GM12891 (cell line): ENCODE measurements around the gene TRIP6.
A peak's percentile ranks its signal among the peaks of the same experiment; 100 is the strongest.
"Not testable (repeated sequence)": the region's sequence is repeated elsewhere in the genome, so short reads cannot be mapped to it uniquely, and the experiment has no call there.

Source experiments
- DNase-seq: peaks from one replicate; pipeline ENCODE4 v3.0.0; 2011; ENCODE audit warnings: low spot score; ENCODE audit not compliant: insufficient read length
- FAIRE-seq: peaks from 2 replicates; lab custom pipeline; 2011; peaks lifted over from hg19 to GRCh38; lab: Jason Lieb, UNC
- PAX5 ChIP-seq: IDR thresholded peaks from 2 replicates; pipeline ENCODE4 v1.6.1; 2011; ENCODE audit warnings: low read length, moderate library complexity, mild to moderate bottlenecking; ENCODE audit not compliant: insufficient read depth, severe bottlenecking
- POLR2A ChIP-seq: IDR thresholded peaks from 2 replicates; pipeline ENCODE4 v1.6.1; 2011; ENCODE audit warnings: low read depth, low read length, control low read depth
- POLR2AphosphoS5 ChIP-seq: IDR thresholded peaks from 2 replicates; pipeline ENCODE4 v1.6.1; 2011; ENCODE audit warnings: low read depth, low read length, control low read depth
- POU2F2 ChIP-seq: IDR thresholded peaks from 2 replicates; pipeline ENCODE4 v1.6.1; 2011; ENCODE audit warnings: low read depth, mild to moderate bottlenecking, control low read depth, low read length, moderate library complexity
- SPI1 ChIP-seq: IDR thresholded peaks from 2 replicates; pipeline ENCODE4 v1.6.1; 2011; ENCODE audit warnings: low read depth, low read length, control low read depth
- TAF1 ChIP-seq: IDR thresholded peaks from 2 replicates; pipeline ENCODE4 v1.6.1; 2011; ENCODE audit warnings: low read depth, low read length, control low read depth

TRIP6 gene

GRCh38 chr7:100836812-100837098 lies 30.4 kb upstream of the TRIP6 start:
- no peak for DNase-seq
- TF ChIP-seq TAF1, result no peak
- TF ChIP-seq POLR2A, result no peak
- TF ChIP-seq SPI1, result no peak
- TF ChIP-seq PAX5, result no peak
- TF ChIP-seq POLR2AphosphoS5, result no peak
- TF ChIP-seq POU2F2, result no peak
- no peak for FAIRE-seq

- DNase-seq (peak; percentile 70), FAIRE-seq (peak; percentile 76)
- TF ChIP-seq TAF1 (0 out of 2 replicates have a peak, but pooled peaks have one; percentile 30), PAX5 (no peak), SPI1 (no peak), POLR2AphosphoS5 (no peak), POU2F2 (0 out of 2 replicates have a peak, but pooled peaks have one; percentile 9), POLR2A (no peak)
Observed at GRCh38 chr7:100837099-100837836, 29.9 kb upstream of the TRIP6 start.

GRCh38 chr7:100839361-100839760 lies 27.8 kb upstream of the TRIP6 start:
- DNase-seq (no peak), FAIRE-seq (no peak)
- TF ChIP-seq PAX5 (no peak), POLR2A (no peak), TAF1 (no peak), POLR2AphosphoS5 (no peak), SPI1 (no peak), POU2F2 (no peak)

GRCh38 chr7:100840470-100841100 lies 26.6 kb upstream of the TRIP6 start:
- DNase-seq (no peak), FAIRE-seq (no peak)
- TF ChIP-seq SPI1, result no peak
- no peak for TF ChIP-seq POLR2A
- TF ChIP-seq PAX5, result no peak

GRCh38 chr7:100847360-100847759 lies 19.8 kb upstream of the TRIP6 start:
- TF ChIP-seq TAF1 (no peak), POU2F2 (no peak), SPI1 (no peak), PAX5 (no peak), POLR2A (no peak), POLR2AphosphoS5 (no peak)

GRCh38 chr7:100852048-100852872 lies 14.9 kb upstream of the TRIP6 start, which contains the start of gene SLC12A9:
Gene SLC12A9, plus strand, starts transcription at chr7:100852713. Its CDS starts 1,485 bp downstream, at chr7:100854198.
- TF ChIP-seq POLR2A (no peak), PAX5 (no peak), POLR2AphosphoS5 (no peak), POU2F2 (no peak), TAF1 (no peak), SPI1 (no peak)
- DNase-seq (peak; percentile 98), FAIRE-seq (peak; percentile 96)

More at GRCh38 chr7:100847360-100847759, 19.8 kb upstream of the TRIP6 start:
- DNase-seq (no peak), FAIRE-seq (no peak)

- DNase-seq (no peak), FAIRE-seq (no peak)
- no peak for TF ChIP-seq POLR2AphosphoS5
Observed at GRCh38 chr7:100854146-100854895, 12.9 kb upstream of the TRIP6 start.

GRCh38 chr7:100854899-100855298 lies 12.3 kb upstream of the TRIP6 start:
- DNase-seq, FAIRE-seq: not testable (repeated sequence)

GRCh38 chr7:100855515-100855914 lies 11.7 kb upstream of the TRIP6 start:
- DNase-seq (no peak), FAIRE-seq (no peak)
- no peak for TF ChIP-seq SPI1
